Activated gamma-delta T cell treated with Interleukin-2 at 50 U/mL for 16 hours (primary cell): ENCODE results near the gene SPRED1.

Experiments
- DNase-seq: peaks from one replicate; pipeline ENCODE4 v3.0.0-alpha.2; 2020

Gene SPRED1

DNA sequence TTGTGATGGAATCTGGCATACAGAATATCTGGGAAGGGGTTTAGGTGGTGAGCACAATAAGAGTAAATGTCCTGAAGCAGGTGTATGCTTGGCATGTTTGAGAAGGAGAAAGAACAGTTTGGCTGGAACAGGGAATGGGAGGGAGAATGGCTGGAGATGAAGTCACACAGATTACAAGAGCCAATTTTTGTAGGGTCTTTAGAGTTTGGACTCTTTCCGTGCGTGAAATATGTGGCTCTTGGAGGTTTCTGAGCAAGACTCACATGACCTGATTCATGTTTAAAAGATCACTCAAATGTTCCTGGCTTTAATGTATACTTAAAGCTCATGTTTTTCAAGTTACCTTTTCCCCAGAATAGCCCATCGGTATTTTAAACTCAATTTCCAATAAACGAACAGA lies 32.8 kb downstream of the SPRED1 start:
- no peak for DNase-seq

DNA sequence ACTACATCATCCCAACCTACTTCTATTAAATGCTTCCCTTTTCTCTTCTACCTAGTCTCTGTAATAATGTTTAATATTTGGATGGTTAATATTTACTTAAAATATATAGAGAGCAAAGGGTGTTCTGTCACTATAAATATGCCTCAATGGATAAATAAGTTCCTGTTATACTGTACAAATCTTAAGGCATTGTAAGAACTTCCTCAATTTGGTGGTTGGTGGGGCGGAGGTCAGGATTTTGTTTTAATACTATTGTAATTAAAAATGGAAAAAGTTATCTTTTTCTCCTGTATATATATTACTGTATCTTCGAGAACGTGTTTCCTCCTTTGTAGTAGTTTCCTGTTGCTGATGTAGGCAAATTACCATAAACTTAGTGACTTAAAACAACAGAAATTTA lies 41.5 kb downstream of the SPRED1 start:
- DNase-seq = no peak

DNA sequence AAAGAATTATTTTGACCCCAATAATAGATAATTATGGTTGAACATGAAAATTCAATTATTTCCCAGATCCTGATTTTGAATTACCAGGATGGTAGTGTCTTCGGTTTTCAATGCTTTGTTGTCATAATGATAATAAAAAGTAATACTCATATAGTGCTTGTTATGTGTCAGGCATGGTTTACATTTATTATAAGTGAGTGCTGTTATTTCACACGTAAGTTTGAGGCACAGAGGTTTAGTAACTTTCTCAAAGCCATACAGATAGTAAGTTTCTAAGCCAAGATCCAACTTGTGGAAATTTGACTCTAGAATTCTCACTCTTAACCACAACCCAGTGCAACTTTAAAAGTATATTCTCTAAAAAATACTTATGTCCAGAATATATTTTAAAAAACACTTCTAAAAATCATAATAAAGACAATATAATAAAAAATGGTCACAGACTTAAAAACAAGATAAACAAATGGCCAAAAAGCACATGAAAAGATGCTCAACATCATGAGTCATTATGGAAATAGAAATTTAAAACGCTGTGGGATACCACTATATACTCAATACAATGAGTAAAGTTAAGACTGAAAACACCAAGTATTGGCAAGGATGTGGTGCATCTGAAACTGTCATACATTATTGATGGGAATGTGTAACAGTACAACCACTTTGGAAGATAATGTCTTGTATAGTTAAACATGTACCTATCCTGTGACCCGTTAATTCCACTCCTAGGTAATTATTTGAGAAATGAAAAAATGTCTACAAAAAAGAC lies 45.2 kb downstream of the SPRED1 start:
- DNase-seq = no peak

GRCh38 chr15:38299216-38299615 lies 46.6 kb downstream of the SPRED1 start:
- DNase-seq = no peak

- no peak for DNase-seq
Measured at GRCh38 chr15:38300395-38300794, 47.8 kb downstream of the SPRED1 start.

DNA sequence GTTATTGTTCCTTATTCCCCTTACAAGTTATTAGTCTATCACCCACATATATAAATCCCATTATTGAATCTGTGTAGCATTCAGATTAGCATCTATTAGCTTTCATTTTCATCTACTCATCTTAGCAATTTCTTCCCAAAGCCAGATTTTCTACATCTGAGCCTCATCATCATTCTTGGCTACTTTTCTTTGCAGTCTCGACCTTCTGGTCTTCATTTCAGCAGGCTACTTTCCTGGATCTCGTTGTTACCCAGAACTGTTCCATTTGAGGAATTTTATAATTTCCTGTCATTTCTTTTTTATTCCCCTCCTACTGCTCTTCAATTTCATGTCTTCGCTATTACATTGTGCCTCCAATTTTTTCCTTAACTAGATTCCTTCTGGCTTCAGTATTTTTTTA lies 51.8 kb downstream of the SPRED1 start:
- no peak for DNase-seq

- no peak for DNase-seq
Measured at GRCh38 chr15:38307251-38307650, 54.6 kb downstream of the SPRED1 start.

DNA sequence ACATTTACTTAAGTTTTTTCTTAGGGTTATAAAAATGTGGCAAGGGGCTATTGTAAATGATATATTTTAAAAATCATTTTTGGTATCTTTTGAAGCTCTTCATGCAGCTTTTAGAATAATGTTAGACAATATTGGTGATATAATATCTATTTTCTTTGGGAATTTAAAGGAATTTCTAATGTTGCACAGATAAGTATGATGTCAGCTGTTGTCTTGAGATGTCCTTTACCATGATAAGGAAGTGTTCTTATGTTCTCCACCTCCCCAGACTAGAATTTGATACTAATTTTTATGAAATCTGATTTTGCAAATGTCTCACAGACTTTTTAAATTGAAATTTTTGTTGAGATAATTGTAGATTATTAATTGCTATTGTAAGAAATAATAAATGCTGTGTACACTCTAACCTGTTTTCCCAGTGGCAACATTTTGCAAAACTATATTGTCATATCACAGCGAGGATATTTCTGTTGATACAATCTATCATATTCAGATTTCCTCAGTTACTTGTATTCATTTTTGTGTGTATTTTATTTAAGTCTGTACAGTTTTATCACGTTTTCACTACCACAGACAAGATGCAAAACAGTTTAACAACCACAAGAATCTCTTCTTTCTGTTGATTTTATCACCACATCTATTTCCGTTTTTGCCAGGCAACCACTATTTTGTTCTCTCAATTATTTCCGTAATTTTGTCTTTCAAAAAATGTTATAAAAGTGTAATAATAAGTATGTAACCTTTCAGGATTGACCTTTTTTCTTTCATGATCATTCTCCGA lies 55.4 kb downstream of the SPRED1 start:
- no peak for DNase-seq

DNA sequence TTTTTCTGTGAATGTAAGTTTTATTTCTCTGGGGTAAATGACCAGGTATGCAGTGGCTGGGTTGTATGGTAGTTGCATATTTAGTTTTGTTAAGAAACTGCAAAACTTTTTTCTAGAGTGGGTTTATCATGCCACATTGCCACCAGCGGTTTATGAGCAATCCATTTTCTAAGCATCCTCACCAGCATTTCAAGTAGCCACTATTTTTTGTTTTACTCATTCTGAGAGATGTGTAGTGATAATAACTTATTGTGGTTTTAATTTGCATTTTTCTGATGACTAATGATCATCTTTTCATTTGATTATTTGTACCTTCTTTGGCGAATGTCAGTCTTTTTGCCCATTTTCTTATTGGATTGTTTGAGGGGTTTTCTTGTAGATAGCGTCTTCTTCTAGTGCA lies 56.2 kb downstream of the SPRED1 start:
- DNase-seq = no peak

- DNase-seq = no peak
Measured at GRCh38 chr15:38312190-38312589, 59.6 kb downstream of the SPRED1 start.

DNA sequence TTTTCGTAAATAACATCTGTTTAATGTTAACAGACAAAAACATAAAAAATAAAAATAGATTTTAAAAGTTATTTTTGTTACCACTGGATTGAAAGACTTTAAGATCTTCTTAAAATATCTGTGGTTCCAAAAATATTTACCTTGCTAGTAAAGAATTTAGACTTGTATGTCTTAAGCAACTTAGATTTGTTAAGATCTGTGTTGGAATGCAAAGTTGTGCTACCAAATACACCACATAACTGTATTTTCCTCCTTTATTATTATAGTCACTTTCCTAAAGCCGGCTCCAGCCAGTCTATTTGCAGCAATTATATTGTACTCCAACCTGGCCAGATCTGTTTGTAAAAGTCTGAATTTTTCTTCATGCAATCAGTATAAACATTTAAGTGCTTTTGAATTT lies 63.7 kb downstream of the SPRED1 start:
- no peak for DNase-seq

- DNase-seq = no peak
Measured at GRCh38 chr15:38320181-38320580, 67.5 kb downstream of the SPRED1 start.

- DNase-seq = no peak
Measured at GRCh38 chr15:38320866-38321265, 68.2 kb downstream of the SPRED1 start.

- DNase-seq = no peak
Measured at GRCh38 chr15:38323895-38324294, 71.3 kb downstream of the SPRED1 start.

GRCh38 chr15:38324939-38325647 lies 72.5 kb downstream of the SPRED1 start:
- no peak for DNase-seq

DNA sequence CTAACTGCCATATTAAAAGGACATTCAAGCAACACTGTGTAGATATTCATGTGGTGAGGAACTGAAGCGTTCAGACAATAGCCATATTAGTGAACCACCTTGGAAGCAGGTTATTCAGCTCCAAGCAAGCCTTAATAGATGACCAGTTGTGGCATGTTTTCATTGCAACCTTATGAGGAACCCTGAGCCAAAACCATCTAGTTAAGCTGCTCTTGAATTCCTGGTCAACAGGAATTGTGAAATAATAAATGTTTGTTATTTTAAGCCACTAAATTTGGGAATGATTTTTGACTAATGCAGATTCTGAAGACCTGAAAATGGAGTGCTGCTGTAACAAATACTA lies 73.0 kb downstream of the SPRED1 start:
- no peak for DNase-seq

GRCh38 chr15:38332711-38333110 lies 80.1 kb downstream of the SPRED1 start:
- no peak for DNase-seq

GRCh38 chr15:38335116-38335515 lies 82.5 kb downstream of the SPRED1 start:
- DNase-seq = no peak

DNA sequence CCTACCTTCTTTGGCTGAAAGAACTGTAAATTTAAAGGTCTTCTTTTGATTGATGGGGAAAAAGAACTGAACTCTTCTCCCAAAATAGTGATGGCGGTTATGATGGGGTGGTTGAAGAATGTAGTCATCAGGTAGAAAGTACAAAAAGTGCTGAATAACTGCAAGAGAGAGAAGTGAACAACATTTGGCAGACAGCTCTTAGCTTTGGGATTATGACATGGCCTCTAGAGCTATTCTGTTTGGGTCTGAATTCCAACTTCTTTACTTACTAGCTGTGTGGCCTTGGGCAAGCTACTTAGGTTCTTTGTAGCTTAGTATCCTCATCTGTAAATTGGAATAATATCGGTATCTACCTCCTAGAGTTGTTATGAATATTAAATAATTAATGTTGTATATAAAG lies 91.7 kb downstream of the SPRED1 start:
- DNase-seq = no peak

GRCh38 chr15:38349251-38349650 lies 96.6 kb downstream of the SPRED1 start:
- no peak for DNase-seq

GRCh38 chr15:38351466-38351865 lies 98.8 kb downstream of the SPRED1 start:
- no peak for DNase-seq

- peak; percentile 42 for DNase-seq
Measured at GRCh38 chr15:38354315-38354929, 101.8 kb downstream of the SPRED1 start.

DNA sequence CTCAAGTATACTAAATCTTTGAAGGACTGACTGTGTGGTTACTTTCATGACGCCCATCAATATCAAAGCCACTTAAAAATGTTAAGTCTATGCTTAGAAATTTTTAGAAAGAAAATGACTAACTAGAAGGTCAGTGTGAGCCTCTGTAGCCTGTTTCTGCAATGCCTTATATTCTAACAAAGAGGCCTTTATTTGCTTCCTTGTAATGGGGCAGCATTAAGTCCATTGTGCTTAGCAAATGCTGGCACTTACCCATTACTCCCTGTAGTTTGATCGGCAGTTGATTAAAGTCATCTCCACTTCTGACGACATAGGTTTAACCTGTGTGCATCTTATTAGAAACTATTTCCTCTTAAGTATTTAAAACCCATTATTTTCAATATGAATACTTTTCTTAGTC lies 109.7 kb downstream of the SPRED1 start:
- DNase-seq = no peak

GRCh38 chr15:38367476-38367875 lies 114.8 kb downstream of the SPRED1 start:
- no peak for DNase-seq
